Kidney (tissue), 14 donors: ENCODE measurements around the gene LGALS9. TPM values are rescaled to one million over a fixed set of nuclear protein-coding genes. Genes with fewer than 3 reads are reported as not detected.

ENCODE experiments used
- DNase-seq, 5 donors: peaks; one replicate each; pipeline ENCODE4 v3.0.0-alpha.2; 2013 to 2020
- FAIRE-seq: peaks from 2 replicates; lab custom pipeline; 2012; peaks lifted over from hg19 to GRCh38; lab: Jason Lieb, UNC
- H3K27ac ChIP-seq, 2 donors: one replicate each; pipeline ENCODE4 v1.7.0; 2013; ENCODE audit warnings: low read depth in 2 of 2, low read length in 2 of 2, inconsistent platforms in 1 of 2
- H3K27me3 ChIP-seq: one replicate; pipeline ENCODE4 v1.7.1; 2013; ENCODE audit warnings: low read length, inconsistent platforms; ENCODE audit not compliant: control insufficient read depth, insufficient read depth
- H3K36me3 ChIP-seq, 3 donors: one replicate each; pipeline versions ENCODE4 v1.7.0 to v1.7.1; 2013; ENCODE audit warnings: low read length in 3 of 3, control low read depth in 1 of 3, inconsistent platforms in 1 of 3; ENCODE audit not compliant: insufficient read depth in 3 of 3, control insufficient read depth in 2 of 3
- H3K4me1 ChIP-seq, 3 donors: one replicate each; pipeline versions ENCODE4 v1.7.0 to v1.7.1; 2013; ENCODE audit warnings: low read length in 3 of 3, inconsistent platforms in 1 of 3, low read depth in 1 of 3; ENCODE audit not compliant: control insufficient read depth in 2 of 3, insufficient read depth in 2 of 3
- H3K4me3 ChIP-seq, 3 donors: one replicate each; pipeline versions ENCODE4 v1.7.0 to v1.8.1; 2013; ENCODE audit warnings: low read length in 3 of 3, control low read depth in 1 of 3, inconsistent platforms in 1 of 3
- H3K9ac ChIP-seq, 3 donors: one replicate each; pipeline versions ENCODE4 v1.7.0 to v1.7.1; 2013; ENCODE audit warnings: low read length in 3 of 3, control low read depth in 1 of 3, inconsistent platforms in 1 of 3
- H3K9me3 ChIP-seq, 3 donors: one replicate each; pipeline versions ENCODE4 v1.7.0 to v1.7.1; 2013; ENCODE audit warnings: low read length in 3 of 3, control low read depth in 1 of 3, inconsistent platforms in 1 of 3; ENCODE audit not compliant: control insufficient read depth in 2 of 3, insufficient read depth in 1 of 3
- intact Hi-C: fragments of 100-400 bp; cut with DNase I; formaldehyde crosslinking; loops from one replicate; pipeline ENCODE4 v1.11.1; 2022
- polyA plus RNA-seq: library from polyadenylated mRNA; stranded (reverse); fragments of 350-450 nt; fragmentation: Illumina TruSeq; extraction: RNeasy Lipid Tissue Mini Kit (QIAGEN cat#74804); gene quantifications from one replicate; pipeline ENCODE4 v1.2.3, GENCODE V29; 2014; ENCODE audit warnings: low read depth, low replicate concordance; ENCODE audit not compliant: insufficient read depth
- total RNA-seq: library from RNA; stranded (reverse); fragmentation: NEBNext Ultra II Directional; extraction: Animal tissue kit (Norgen Biotek cat#: 25700); gene quantifications from one replicate; pipeline ENCODE4 v1.2.1, GENCODE V29; 2021
- TF ChIP-seq, protein P1 (sequence below): IDR thresholded peaks from 3 replicates; pipeline ENCODE4 v1.5.1; 2012; ENCODE audit warnings: mild to moderate bottlenecking, moderate library complexity, borderline replicate concordance; ENCODE audit not compliant: insufficient read depth; ENCODE audit errors: extremely low read depth
- donor health status: control.
- donor health status: control.
- donor health status: control.
- donor health status: control.
- donor health status: control.
- donor health status: DM: yes; HTN: yes; CAD: no.
- donor health status: Normal renal cell carcinoma (clear cell type).

The LGALS9 gene
- total and polyA plus RNA-seq, 2 donors from 2014 or later = 16.4 to 50.8 TPM

DNA sequence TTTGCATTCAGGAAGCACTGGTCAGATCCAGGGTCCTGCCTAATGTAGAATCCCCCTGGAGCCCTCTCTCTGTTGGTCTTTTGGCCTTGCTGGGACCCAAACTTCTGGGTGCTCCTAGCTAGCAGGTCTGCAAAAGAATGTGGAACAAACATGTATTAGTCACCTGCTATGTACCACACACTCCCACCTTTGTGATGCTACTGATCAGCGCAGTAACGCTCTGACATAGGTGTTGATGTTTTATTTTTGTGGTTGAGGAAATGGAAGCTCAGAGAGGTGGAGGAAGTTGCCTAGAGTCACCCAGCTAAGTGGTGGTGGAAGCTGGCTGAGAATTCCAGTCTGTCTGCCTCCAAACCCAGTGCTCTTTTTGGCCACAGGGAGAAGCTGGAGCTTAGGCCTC, 35.8 kb upstream of the LGALS9 start:
- TF ChIP-seq, protein P1, sequence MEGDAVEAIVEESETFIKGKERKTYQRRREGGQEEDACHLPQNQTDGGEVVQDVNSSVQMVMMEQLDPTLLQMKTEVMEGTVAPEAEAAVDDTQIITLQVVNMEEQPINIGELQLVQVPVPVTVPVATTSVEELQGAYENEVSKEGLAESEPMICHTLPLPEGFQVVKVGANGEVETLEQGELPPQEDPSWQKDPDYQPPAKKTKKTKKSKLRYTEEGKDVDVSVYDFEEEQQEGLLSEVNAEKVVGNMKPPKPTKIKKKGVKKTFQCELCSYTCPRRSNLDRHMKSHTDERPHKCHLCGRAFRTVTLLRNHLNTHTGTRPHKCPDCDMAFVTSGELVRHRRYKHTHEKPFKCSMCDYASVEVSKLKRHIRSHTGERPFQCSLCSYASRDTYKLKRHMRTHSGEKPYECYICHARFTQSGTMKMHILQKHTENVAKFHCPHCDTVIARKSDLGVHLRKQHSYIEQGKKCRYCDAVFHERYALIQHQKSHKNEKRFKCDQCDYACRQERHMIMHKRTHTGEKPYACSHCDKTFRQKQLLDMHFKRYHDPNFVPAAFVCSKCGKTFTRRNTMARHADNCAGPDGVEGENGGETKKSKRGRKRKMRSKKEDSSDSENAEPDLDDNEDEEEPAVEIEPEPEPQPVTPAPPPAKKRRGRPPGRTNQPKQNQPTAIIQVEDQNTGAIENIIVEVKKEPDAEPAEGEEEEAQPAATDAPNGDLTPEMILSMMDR = no peak
- DNase-seq (no peak), FAIRE-seq (no peak)
- no peaks in the 10 kb centered on the region for H3K27me3 ChIP-seq
- intact Hi-C loops = loop anchor here (10.0 kb wide), 1 partner anchor 230 kb away; no protein-coding TSS in a partner anchor
- peaks cover 0 to 12% (median 0%) of the 10 kb centered on the region in 3 donors for H3K36me3 ChIP-seq
- no peak overlapping the region for H3K4me3 ChIP-seq
- H3K9me3 ChIP-seq = no peaks in the 10 kb centered on the region
- H3K9ac ChIP-seq = no peak overlapping the region
- H3K27ac ChIP-seq = no peak overlapping the region
- peaks cover 0 to 6% (median 3%) of the 10 kb centered on the region in 3 donors for H3K4me1 ChIP-seq

DNA sequence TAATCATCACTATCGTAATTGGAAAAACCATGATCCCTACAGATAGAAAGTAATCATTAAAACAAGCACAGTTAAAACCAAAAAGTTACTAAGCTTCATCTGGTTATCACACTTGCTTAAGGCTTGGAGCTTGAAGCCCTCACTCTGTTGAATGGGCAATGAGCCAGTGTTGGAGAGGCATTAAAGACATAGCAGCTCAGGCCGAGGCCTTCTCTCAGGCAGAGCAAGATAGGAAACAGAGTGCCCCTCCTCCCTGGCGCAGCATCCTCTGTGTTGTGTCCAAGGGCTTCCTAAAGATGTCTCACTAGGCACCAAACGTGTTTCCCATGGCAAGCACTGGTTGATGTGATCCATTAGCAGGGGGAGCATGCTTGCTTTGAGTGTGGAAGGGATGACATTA, 34.9 kb upstream of the LGALS9 start:
- no peaks in the 10 kb centered on the region for H3K9me3 ChIP-seq

DNA sequence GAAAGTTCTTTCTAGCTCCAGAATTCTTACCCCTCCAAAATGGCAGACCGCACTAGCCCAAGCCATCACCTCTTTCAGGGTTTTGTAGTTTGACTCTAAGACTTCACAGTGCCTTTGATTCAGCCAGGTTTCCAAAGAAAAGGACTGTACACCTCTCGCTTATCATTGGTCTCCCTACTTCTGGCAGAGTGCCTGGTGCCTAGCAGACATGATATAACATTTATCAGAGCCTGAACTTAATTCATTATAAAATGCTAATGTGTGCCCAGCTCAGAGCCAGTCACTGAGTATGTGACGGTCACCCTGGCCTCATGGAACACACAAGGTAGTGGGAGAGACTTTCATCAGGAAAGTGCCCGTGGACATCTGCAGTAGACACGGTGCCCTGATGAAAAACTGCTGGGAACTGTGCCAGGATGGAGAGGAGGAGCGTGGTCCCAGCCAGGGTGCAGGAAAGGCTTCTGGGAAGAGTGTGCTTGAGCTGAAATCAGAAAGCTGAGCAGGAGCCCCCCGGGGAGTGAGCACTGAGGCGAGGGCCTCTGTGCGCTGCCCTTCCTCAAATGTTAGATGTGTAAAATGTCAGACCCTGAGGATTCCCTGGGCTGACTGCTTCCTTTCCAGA, 34.3 kb upstream of the LGALS9 start:
- no peak overlapping the region for H3K9ac ChIP-seq
- H3K4me3 ChIP-seq = no peak overlapping the region
- H3K27me3 ChIP-seq = no peaks in the 10 kb centered on the region
- peaks cover 0 to 11% (median 0%) of the 10 kb centered on the region in 3 donors for H3K36me3 ChIP-seq
- TF ChIP-seq, protein P1 = no peak
- peaks cover 0 to 7% (median 4%) of the 10 kb centered on the region in 3 donors for H3K4me1 ChIP-seq
- H3K27ac ChIP-seq = peak overlapping the region in 1 of 2 donors; percentile 26
- no peaks in the 10 kb centered on the region for H3K9me3 ChIP-seq
- DNase-seq (no peak), FAIRE-seq (no peak)
- intact Hi-C loops = loop anchor here (10.0 kb wide), 1 partner anchor 232 kb away; no protein-coding TSS in a partner anchor

More for the DNA sequence above, 34.9 kb upstream of the LGALS9 start:
- TF ChIP-seq, protein P1 = no peak
- Histone ChIP-seq H3K27ac (no peak overlapping the region), H3K9ac (no peak overlapping the region), H3K27me3 (no peaks in the 10 kb centered on the region), H3K36me3 (peaks cover 0 to 11% (median 0%) of the 10 kb centered on the region in 3 donors), H3K4me3 (no peak overlapping the region), H3K4me1 (peaks cover 0 to 6% (median 3%) of the 10 kb centered on the region in 3 donors)
- peak in 1 of 5 donors; percentile 43 for DNase-seq
- intact Hi-C loops = loop anchor here (10.0 kb wide), 1 partner anchor 231 kb away; no protein-coding TSS in a partner anchor
- FAIRE-seq = no peak
